T-helper 1 cell (primary cell): ENCODE results near the gene PRMT2.
A peak's percentile ranks its signal among the peaks of the same experiment; 100 is the strongest.
"Not testable (repeated sequence)": the region's sequence is repeated elsewhere in the genome, so short reads cannot be mapped to it uniquely, and the experiment has no call there.

ENCODE experiments used
- DNase-seq, 5 donors: peaks; one replicate each; pipeline ENCODE4 v3.0.0-alpha.2; 2012 to 2020

Gene PRMT2

GRCh38 chr21:46645840-46646239 lies 10.4 kb downstream of the PRMT2 start:
- DNase-seq, result no peak

DNA sequence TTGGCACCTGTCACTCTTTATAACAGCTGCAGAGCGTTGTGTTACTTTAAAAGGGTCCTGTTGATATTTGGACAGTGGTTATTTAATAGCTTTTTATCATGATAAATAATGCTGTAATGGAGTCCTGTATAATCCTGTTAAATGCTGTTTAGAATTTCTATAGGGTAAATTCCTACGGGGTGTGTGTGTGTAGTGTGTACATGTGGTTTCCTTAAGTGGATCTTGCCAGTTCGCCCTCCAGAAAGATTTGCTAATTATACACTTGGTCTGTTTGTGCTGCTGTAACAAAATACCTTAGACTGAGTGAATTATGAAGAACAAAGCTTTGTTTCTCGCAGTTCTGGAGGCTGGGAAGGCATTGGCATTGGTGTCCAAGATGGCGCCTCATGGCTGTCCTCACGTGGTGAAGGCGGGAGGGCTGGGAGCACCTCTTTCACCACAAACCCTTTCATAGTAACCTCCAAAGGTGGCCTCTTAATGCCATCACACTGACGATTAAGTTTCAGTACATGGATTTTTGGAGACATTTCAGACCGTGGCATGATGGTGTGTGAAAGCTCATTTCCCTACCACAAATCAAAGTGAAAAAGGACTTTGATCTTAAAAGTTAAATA lies 11.2 kb downstream of the PRMT2 start:
- no peak for DNase-seq

DNA sequence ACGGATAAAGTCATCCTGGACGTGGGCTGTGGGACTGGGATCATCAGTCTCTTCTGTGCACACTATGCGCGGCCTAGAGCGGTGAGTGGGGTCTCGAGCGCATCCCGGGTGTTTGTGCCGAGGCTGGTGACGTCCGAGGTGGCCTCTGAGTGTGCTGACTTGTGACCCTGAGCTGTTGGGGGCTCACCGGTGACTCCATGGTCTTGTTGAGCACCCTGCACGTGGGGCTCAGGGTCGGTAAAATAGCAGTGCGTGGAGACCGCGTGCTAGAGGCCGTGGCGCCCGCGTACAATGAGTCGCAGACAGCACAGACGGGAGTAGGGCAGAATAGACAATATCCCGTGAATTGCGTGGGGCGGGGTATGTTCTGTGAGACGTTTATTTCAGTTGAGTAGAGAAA lies 13.1 kb downstream of the PRMT2 start:
- no peak for DNase-seq

- no peak for DNase-seq
These were observed 13.9 kb downstream of the PRMT2 start for GRCh38 chr21:46649356-46649755.

- DNase-seq, result no peak
These were observed 15.1 kb downstream of the PRMT2 start for GRCh38 chr21:46650476-46651098.

GRCh38 chr21:46651121-46651520 lies 15.6 kb downstream of the PRMT2 start:
- DNase-seq, result no peak

GRCh38 chr21:46655230-46655629 lies 19.8 kb downstream of the PRMT2 start:
- DNase-seq, result no peak

GRCh38 chr21:46656820-46657219 lies 21.3 kb downstream of the PRMT2 start:
- no peak for DNase-seq

DNA sequence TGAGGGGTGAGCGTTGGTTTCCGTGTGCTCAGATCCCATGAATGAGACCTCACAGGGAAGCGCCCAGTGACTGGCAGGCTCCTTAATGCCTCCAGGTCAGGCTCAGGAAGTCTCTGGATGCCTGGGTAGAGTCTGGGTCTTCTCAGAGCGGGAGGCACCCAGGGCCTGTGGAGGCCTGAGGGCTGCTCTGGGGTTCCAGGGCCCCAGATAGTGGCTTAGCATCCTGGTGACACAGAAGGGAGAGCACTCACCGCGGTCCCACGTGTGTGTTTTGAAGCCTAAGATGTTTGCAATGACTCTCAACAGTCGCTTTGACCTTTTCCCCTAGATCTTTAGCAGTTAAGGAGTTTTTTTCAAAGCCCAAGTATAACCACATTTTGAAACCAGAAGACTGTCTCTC lies 25.0 kb downstream of the PRMT2 start:
- no peak for DNase-seq

GRCh38 chr21:46661211-46661625 lies 25.7 kb downstream of the PRMT2 start:
- DNase-seq, result peak in 2 of 5 donors; percentile 28 to 53

DNA sequence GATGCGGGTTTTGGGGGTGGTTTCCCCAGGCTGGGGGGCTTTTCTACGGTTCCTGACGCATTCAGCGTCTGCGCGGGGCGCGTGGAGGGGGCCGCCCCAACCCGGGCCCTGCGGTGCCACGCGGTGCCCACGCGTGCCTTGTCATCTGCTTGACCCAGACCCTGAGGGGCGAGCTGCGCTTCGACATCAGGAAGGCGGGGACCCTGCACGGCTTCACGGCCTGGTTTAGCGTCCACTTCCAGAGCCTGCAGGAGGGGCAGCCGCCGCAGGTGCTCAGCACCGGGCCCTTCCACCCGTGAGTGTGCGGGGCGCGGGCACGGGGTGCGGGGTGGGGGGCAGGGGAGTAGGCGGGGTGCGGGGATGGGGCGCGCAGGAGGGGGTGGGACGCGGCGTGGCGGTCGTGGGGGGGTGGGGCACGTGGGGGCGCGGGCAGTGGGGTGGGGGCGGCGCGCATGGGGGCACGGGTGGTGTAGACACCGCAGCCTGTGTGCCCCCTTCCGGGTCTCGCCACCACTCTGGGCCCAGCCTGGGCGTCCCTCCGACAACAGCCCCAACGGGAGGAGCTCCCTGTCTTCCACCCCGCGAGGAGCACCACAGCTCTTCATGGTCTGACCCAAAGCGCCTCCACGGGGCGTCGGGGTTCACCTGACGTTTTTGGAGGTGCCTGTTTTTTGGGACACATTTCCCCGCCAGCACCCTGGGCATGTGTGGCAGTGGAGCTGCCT lies 26.3 kb downstream of the PRMT2 start:
- DNase-seq, result no peak

- no peak for DNase-seq
These were observed 26.8 kb downstream of the PRMT2 start for GRCh38 chr21:46662367-46662654.

- no peak for DNase-seq
These were observed 27.5 kb downstream of the PRMT2 start for GRCh38 chr21:46662765-46663500.

DNA sequence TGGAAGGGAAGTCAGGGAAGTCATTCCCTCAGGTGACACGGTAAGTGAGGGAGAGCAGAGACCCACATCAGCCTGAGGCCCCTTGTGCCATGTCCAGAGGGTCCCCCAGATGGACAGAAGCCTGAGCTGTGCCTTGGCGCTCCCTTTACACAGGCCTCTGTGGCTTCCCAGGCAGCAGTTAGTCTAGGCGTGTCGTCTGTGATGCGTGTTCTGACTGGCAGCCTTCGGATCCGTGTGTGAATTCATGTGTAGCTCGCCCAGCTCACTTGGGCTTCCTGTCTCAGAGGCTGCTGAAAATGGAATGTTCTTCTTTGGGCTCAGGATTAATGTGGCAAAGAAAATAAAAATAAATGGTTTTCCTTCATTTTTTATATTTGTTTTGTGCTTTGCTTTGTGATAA lies 28.3 kb downstream of the PRMT2 start:
- no peak for DNase-seq

DNA sequence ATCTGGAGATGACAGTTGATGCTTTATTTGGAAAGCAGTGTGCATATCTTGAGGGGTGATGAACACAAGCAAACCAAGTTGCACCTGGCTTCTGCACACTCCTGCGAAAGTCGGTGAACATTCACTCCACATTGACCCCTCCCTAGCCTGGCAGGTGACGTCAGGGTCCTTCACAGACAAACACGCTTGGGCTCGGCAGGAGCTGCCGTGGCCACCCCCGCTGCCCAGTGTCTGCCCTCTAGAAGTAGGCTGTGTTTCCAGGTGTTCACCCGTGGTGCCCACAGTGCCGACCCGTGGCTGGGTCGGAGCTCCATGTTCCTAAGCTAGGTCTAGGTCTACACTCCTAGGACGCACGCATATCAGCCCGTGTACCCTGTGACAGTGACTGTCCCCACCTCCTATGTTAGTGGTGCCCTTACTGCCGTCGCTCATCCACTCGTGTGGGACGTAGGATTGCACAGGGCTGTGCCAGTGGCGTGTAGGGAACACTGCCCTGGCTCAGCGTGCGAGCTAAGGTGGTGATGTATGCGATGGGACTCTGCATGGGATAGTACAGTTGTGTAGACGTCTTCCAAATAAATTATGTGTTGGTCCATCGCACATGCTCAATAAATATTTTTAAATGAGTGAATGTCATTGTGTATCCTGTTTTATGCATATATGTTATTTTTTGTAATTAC lies 29.0 kb downstream of the PRMT2 start:
- no peak for DNase-seq

- no peak for DNase-seq
These were observed 30.1 kb downstream of the PRMT2 start for GRCh38 chr21:46665566-46665965.

DNA sequence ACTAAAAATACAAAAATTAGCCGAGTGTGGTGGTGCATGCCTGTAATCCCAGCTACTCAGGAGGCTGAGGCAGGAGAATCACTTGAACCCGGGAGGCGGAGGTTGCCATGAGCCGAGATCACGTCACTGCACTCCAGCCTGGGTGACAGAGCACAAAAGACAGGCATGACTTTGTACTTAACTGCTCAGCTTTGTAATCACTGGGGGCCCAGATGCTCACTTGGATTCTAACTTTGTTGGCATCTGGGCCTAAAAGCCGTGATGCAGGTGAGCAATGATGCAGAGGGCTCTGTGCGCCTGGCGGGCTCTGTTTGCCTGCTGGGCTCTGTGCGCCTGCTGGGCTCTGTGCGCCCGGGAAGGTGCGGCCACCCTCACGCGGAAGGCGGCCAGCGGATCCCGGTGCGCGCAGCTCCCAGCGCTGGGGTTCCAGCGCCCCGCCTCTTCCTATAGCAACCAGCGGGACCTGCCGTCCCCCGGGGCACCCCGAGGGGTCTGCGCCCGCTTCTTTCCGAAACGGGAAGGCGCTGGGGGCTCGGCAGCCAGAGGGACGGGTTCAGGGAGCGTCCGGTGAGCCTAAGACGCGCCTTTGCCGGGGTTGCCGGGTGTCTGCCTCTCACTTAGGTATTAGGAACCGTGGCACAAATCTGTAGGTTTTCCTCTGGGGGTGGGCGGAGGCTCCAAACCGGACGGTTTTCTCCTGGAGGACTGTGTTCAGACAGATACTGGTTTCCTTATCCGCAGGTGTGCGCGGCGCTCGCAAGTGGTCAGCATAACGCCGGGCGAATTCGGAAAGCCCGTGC lies 31.7 kb downstream of the PRMT2 start:
- DNase-seq, result no peak

- DNase-seq, result no peak
These were observed 32.4 kb downstream of the PRMT2 start for GRCh38 chr21:46667741-46668380.

- DNase-seq, result no peak
These were observed 32.9 kb downstream of the PRMT2 start for GRCh38 chr21:46668381-46668780.

GRCh38 chr21:46668904-46669303 lies 33.4 kb downstream of the PRMT2 start:
- DNase-seq, result not testable (repeated sequence)

DNA sequence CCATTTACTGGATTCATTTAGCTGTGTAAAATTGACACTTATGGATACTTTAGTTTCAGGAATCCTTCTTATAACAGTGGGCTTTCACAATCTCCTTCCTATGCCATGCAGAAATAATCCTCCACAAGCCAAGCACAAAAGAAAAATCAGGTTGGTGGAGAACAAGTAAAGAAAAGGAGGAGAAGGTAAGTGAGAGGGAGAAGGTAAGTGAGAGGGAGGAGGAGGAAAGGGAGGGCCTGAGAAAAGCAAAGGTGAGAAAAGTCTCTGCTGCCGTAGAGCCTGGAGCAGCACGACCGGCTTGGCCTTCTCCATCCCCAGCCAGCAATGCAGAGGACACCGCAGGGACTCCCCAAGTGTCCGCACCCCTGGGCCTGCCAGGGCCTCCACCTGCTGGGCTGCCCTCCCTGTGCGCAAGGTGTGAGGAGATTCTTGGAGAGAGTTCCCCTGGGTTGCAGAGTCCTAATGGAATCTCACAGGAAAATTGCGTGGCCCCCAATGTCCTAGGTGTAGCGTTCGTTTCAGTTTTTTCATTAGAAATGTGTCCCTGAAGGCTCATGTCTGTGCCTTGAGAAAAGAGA lies 39.0 kb downstream of the PRMT2 start:
- DNase-seq, result no peak
